HepG2 (cell line): ENCODE measurements around the gene PADI1. TPM values are rescaled to one million over a fixed set of nuclear protein-coding genes. Genes with fewer than 3 reads are reported as not detected.

Source experiments
- ATAC-seq: fragments of 200-7000 bp; cut with Tn5 transposase; 3 replicates; pipeline ENCODE4 v1.9.1; 2020; ENCODE audit warnings: mild to moderate bottlenecking, moderate library complexity
- BruUV-seq: library from RNA; stranded (reverse); fragments of 400-500 nt; replicated peaks from 2 replicates; lab custom pipeline; 2021; lab: Mats Ljungman, UMichigan
- CTCF ChIA-PET: fragments of 300-600 bp; formaldehyde crosslinking; extraction: SDS; loops from one replicate; lab custom pipeline; 2021; ENCODE audit warnings: low total read pairs, inconsistent platforms, low intra/inter-chr PET ratio; lab: Yijun Ruan, JAX
- POLR2A ChIA-PET: fragments of 350-600 bp; sonication (Branson Sonifier 250); formaldehyde crosslinking; loops from one replicate; lab custom pipeline; 2020; ENCODE audit warnings: antibody characterized with exemption, inconsistent platforms; lab: Yijun Ruan, JAX
- DNase-seq: peaks from one replicate; pipeline ENCODE4 v3.0.0-alpha.2; 2015; ENCODE audit warnings: low spot score
- FAIRE-seq: peaks from 3 replicates; lab custom pipeline; 2011; peaks lifted over from hg19 to GRCh38; lab: Jason Lieb, UNC
- H2AFZ ChIP-seq: one replicate; pipeline ENCODE4 v1.6.1; 2011; ENCODE audit warnings: low read length, inconsistent platforms
- H3K27ac ChIP-seq: fragments of 300-600 bp; 3 replicates; pipeline ENCODE4 v1.8.0; 2011; ENCODE audit warnings: mixed run types, mild to moderate bottlenecking, mixed read lengths, low read length, inconsistent platforms; ENCODE audit not compliant: insufficient read depth; ENCODE audit errors: extremely low read length
- H3K27me3 ChIP-seq, 2 experiments: fragments of 200-600 bp in 1 of 2; 2 replicates in 1 of 2; 3 replicates in 1 of 2; pipeline versions ENCODE4 v1.6.0 to v1.8.0; 2011; ENCODE audit warnings: low read length in 2 of 2, mild to moderate bottlenecking in 2 of 2, moderate library complexity in 2 of 2, inconsistent platforms in 1 of 2; ENCODE audit not compliant: insufficient read depth in 2 of 2, control insufficient read depth in 1 of 2
- H3K36me3 ChIP-seq, 2 experiments: fragments of 200-600 bp in 1 of 2; replicated peaks in 1 of 2; 2 replicates in 1 of 2; 3 replicates in 1 of 2; pipeline versions ENCODE4 v1.5.1 to v1.8.0; 2011; ENCODE audit warnings: low read length in 2 of 2, inconsistent platforms in 1 of 2; ENCODE audit not compliant: insufficient read depth in 2 of 2, control insufficient read depth in 1 of 2
- H3K4me1 ChIP-seq: 2 replicates; pipeline ENCODE4 v1.5.1; 2012; ENCODE audit warnings: low read length, inconsistent platforms; ENCODE audit not compliant: insufficient read depth
- H3K4me2 ChIP-seq: 2 replicates; pipeline ENCODE4 v1.6.0; 2011; ENCODE audit warnings: low read depth, low read length, inconsistent platforms
- H3K4me3 ChIP-seq, 3 experiments: fragments of 200-600 bp in 1 of 3; sonication (generic), shearing (Covaris generic) in 1 of 3; replicated peaks in 1 of 3; 2 replicates each; pipeline ENCODE4 v1.5.1; 2011 to 2016; ENCODE audit warnings: low read length in 3 of 3, inconsistent platforms in 2 of 3, low read depth in 2 of 3, mild to moderate bottlenecking in 2 of 3, control low read depth in 1 of 3, mixed read lengths in 1 of 3; ENCODE audit not compliant: insufficient read depth in 1 of 3
- H3K79me2 ChIP-seq: one replicate; pipeline ENCODE4 v1.6.1; 2011; ENCODE audit warnings: low read length, inconsistent platforms; ENCODE audit not compliant: insufficient read depth
- H3K9ac ChIP-seq: 2 replicates; pipeline ENCODE4 v1.6.0; 2011; ENCODE audit warnings: mild to moderate bottlenecking, low read depth, low read length, inconsistent platforms; ENCODE audit not compliant: insufficient read depth
- H3K9me3 ChIP-seq: 2 replicates; pipeline ENCODE4 v1.5.1; 2012; ENCODE audit warnings: mild to moderate bottlenecking, low read length
- H4K20me1 ChIP-seq: 2 replicates; pipeline ENCODE4 v1.6.0; 2011; ENCODE audit warnings: inconsistent platforms, mild to moderate bottlenecking, low read length, moderate library complexity; ENCODE audit not compliant: insufficient read depth
- ATF1 ChIP-seq: IDR thresholded peaks from 2 replicates; pipeline ENCODE4 v1.6.1; 2016; ENCODE audit warnings: mild to moderate bottlenecking, control low read depth
- HOXA3 ChIP-seq: sonication (generic); formaldehyde crosslinking; IDR thresholded peaks from 2 replicates; pipeline ENCODE4 v1.5.0; 2020; ENCODE audit warnings: missing genetic modification reagents
- LCORL ChIP-seq, 2 experiments: fragments of 450-650 bp in 1 of 2; sonication (generic) in 1 of 2; formaldehyde crosslinking in 1 of 2; IDR thresholded peaks; 2 replicates each; pipeline versions ENCODE4 v1.5.0 to v1.6.1; 2017 to 2020; ENCODE audit warnings: antibody characterized with exemption in 1 of 2, missing genetic modification reagents in 1 of 2
- MAFK ChIP-seq, 2 experiments: IDR thresholded peaks in 1 of 2; conservative IDR thresholded peaks in 1 of 2; 2 replicates each; pipeline ENCODE4 v1.6.1; 2011; ENCODE audit warnings: improper control_type of control experiment in 2 of 2, low read length in 2 of 2
- MIER3 ChIP-seq: IDR thresholded peaks from 2 replicates; pipeline ENCODE4 v1.6.1; 2016; ENCODE audit warnings: missing compliant biosample characterization, borderline replicate concordance
- NR3C1 ChIP-seq: sonication (generic); formaldehyde crosslinking; IDR thresholded peaks from 2 replicates; pipeline ENCODE4 v1.4.0; 2020; ENCODE audit warnings: missing genetic modification reagents
- PHB2 ChIP-seq: fragments of 450-650 bp; IDR thresholded peaks from 2 replicates; pipeline ENCODE4 v1.6.1; 2018; ENCODE audit not compliant: partially characterized antibody
- RAD21 ChIP-seq: fragments of 450-650 bp; formaldehyde crosslinking; IDR thresholded peaks from 2 replicates; pipeline ENCODE4 v1.5.0; 2020; ENCODE audit warnings: mild to moderate bottlenecking
- RFX1 ChIP-seq: fragments of 450-650 bp; IDR thresholded peaks from 2 replicates; pipeline ENCODE4 v1.6.1; 2017
- TBX3 ChIP-seq: fragments of 450-650 bp; IDR thresholded peaks from 2 replicates; pipeline ENCODE4 v1.6.1; 2017; ENCODE audit warnings: antibody characterized with exemption, mild to moderate bottlenecking, inconsistent platforms, borderline replicate concordance
- ZNF431 ChIP-seq: sonication (generic); formaldehyde crosslinking; IDR thresholded peaks from 2 replicates; pipeline ENCODE4 v1.9.0; 2022; ENCODE audit warnings: missing genetic modification reagents, low read depth, mild to moderate bottlenecking, borderline replicate concordance
- ZNF432 ChIP-seq: sonication (generic); formaldehyde crosslinking; IDR thresholded peaks from 2 replicates; pipeline ENCODE4 v1.5.0; 2020; ENCODE audit warnings: missing genetic modification reagents, mild to moderate bottlenecking, borderline replicate concordance
- ZNF577 ChIP-seq: sonication (generic); formaldehyde crosslinking; IDR thresholded peaks from 2 replicates; pipeline ENCODE4 v1.4.0; 2020; ENCODE audit warnings: mild to moderate bottlenecking, low read depth, missing genetic modification reagents, borderline replicate concordance
- ZNF773 ChIP-seq: sonication (generic); formaldehyde crosslinking; IDR thresholded peaks from 2 replicates; pipeline ENCODE4 v1.4.0; 2020; ENCODE audit warnings: missing genetic modification reagents, borderline replicate concordance
- WGBS: methylation state at CpG from one replicate; pipeline ENCODE4 v1.1.6; 2017; ENCODE audit warnings: low lambda C conversion rate; 5-methylcytosine and 5-hydroxymethylcytosine counted together
- in situ Hi-C: cut with HindIII; loops from 2 replicates; pipeline ENCODE4 v1.10.0; 2017; ENCODE audit warnings: low pct_unique_long_range_greater_than_20kb; ENCODE audit not compliant: extremely low pct_ligation_motif_present
- intact Hi-C: fragments of 100-400 bp; cut with micrococcal nuclease; formaldehyde crosslinking; loops from one replicate; pipeline ENCODE4 v1.10.0; 2022; ENCODE audit not compliant: unreplicated experiment
- polyA plus RNA-seq, 8 experiments: library from polyadenylated mRNA; depleted of rRNA in 3 of 8; stranded (reverse) in 7 of 8; unstranded in 1 of 8; fragments of >200 nt; fragmentation: Illumina TruSeq in 4 of 8; extraction: Trizol in 4 of 8; gene quantifications; 2 replicates each; pipeline versions ENCODE4 v1.2.1 to v1.2.3, GENCODE V29; 2011 to 2016; ENCODE audit warnings: low read depth in 4 of 8, missing spikeins in 1 of 8, mixed read lengths in 1 of 8; ENCODE audit not compliant: insufficient read depth in 1 of 8
- total RNA-seq, 5 experiments: library from RNA; depleted of rRNA; stranded (reverse); fragments of >200 nt; fragmentation: Illumina TruSeq; extraction: Trizol; gene quantifications; 2 replicates each; pipeline ENCODE4 v1.2.3, GENCODE V29; 2016; ENCODE audit warnings: low read depth in 1 of 5
- TF ChIP-seq, protein P1 (sequence below): sonication (generic); formaldehyde crosslinking; IDR thresholded peaks from 2 replicates; pipeline ENCODE4 v1.5.0; 2020; ENCODE audit warnings: missing genetic modification reagents
- TF ChIP-seq, protein P2 (sequence below): sonication (generic); formaldehyde crosslinking; IDR thresholded peaks from 2 replicates; pipeline ENCODE4 v1.5.0; 2020; ENCODE audit warnings: missing genetic modification reagents
- TF ChIP-seq, protein P3 (sequence below): sonication (generic); formaldehyde crosslinking; IDR thresholded peaks from 2 replicates; pipeline ENCODE4 v1.4.0; 2020; ENCODE audit warnings: mild to moderate bottlenecking, low read depth, missing genetic modification reagents

The PADI1 gene
- total and polyA plus RNA-seq, 2 of the 13 experiments (the other 11 are each of a cell fraction or from before 2014, with no cell fraction given), result not detected

DNA sequence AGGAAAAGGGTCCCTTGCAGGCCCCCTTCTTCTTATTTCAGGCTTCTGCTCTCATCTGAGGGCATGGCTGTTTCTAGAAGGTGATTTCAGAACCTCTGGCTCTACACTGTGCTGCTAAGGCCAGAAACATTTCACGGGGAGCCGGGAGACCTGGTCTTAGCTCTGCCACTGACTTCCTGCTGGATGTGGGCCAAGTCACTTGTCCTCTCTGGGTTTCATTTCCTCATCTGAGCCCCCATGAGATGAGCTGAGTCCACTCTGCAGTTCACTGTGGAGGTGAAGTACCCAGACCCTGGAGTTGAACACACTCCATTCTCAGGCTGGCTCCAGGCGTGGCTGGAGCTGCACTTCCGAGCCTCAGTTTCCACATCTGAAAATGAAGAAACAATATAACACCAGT, 2.1 kb downstream of the PADI1 start:
- no TSS peak for BruUV-seq
- ATAC-seq (no peak), DNase-seq (no peak), FAIRE-seq (no peak)
- Histone ChIP-seq H4K20me1 (no peaks in the 10 kb centered on the region), H3K36me3 (no peaks in the 10 kb centered on the region), H3K9ac (no peak overlapping the region), H3K79me2 (no peaks in the 10 kb centered on the region), H2AFZ (no peak overlapping the region), H3K27ac (no peak overlapping the region), H3K4me2 (no peak overlapping the region), H3K9me3 (no peaks in the 10 kb centered on the region), H3K4me1 (no peaks in the 10 kb centered on the region), H3K27me3 (peaks cover 0 to 4% of the 10 kb centered on the region in 2 experiments; a peak in 1 of 5 replicates), H3K4me3 (no peak overlapping the region)
- intact Hi-C loops, result no loop called here
- ChIA-PET POLR2A (no interaction called here), CTCF (no interaction called here)
- 32% methylated on average over 4 of the region's 4 CpGs for WGBS
- in situ Hi-C loops, result no loop called here
- TF ChIP-seq LCORL (IDR thresholded peaks at IDR 0.05) (no peak), LCORL (CRISPR knock-in tag; IDR thresholded peaks at IDR 0.05) (no peak), MIER3 (CRISPR knock-in tag) (no peak), ZNF432 (CRISPR knock-in tag) (no peak), ZNF577 (CRISPR knock-in tag) (no peak), PHB2 (no peak), MAFK (conservative IDR thresholded peaks at IDR 0.05 in 1 of 2, IDR thresholded peaks at IDR 0.05 in 1 of 2; ENCODE audit: low read length in 2 of 2) (no peak), ATF1 (CRISPR knock-in tag) (no peak), RAD21 (no peak), HOXA3 (CRISPR knock-in tag) (no peak), TBX3 (no peak), ZNF773 (CRISPR knock-in tag) (no peak), RFX1 (no peak), NR3C1 (CRISPR knock-in tag) (no peak), ZNF431 (CRISPR knock-in tag) (no peak)
- TF ChIP-seq, protein P1, sequence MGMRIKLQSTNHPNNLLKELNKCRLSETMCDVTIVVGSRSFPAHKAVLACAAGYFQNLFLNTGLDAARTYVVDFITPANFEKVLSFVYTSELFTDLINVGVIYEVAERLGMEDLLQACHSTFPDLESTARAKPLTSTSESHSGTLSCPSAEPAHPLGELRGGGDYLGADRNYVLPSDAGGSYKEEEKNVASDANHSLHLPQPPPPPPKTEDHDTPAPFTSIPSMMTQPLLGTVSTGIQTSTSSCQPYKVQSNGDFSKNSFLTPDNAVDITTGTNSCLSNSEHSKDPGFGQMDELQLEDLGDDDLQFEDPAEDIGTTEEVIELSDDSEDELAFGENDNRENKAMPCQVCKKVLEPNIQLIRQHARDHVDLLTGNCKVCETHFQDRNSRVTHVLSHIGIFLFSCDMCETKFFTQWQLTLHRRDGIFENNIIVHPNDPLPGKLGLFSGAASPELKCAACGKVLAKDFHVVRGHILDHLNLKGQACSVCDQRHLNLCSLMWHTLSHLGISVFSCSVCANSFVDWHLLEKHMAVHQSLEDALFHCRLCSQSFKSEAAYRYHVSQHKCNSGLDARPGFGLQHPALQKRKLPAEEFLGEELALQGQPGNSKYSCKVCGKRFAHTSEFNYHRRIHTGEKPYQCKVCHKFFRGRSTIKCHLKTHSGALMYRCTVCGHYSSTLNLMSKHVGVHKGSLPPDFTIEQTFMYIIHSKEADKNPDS (CRISPR knock-in tag), result no peak
- TF ChIP-seq, protein P2, sequence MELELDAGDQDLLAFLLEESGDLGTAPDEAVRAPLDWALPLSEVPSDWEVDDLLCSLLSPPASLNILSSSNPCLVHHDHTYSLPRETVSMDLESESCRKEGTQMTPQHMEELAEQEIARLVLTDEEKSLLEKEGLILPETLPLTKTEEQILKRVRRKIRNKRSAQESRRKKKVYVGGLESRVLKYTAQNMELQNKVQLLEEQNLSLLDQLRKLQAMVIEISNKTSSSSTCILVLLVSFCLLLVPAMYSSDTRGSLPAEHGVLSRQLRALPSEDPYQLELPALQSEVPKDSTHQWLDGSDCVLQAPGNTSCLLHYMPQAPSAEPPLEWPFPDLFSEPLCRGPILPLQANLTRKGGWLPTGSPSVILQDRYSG, result no peak
- TF ChIP-seq, protein P3, sequence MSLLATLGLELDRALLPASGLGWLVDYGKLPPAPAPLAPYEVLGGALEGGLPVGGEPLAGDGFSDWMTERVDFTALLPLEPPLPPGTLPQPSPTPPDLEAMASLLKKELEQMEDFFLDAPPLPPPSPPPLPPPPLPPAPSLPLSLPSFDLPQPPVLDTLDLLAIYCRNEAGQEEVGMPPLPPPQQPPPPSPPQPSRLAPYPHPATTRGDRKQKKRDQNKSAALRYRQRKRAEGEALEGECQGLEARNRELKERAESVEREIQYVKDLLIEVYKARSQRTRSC (CRISPR knock-in tag), result no peak
